ENCODE results near the gene FXR2.

The FXR2 gene

GRCh38 chr17:7548585-7549400, 65.9 kb downstream of the FXR2 start, which contains the start of gene TNFSF12:
Gene TNFSF12, plus strand, starts transcription at chr17:7549058. Its CDS starts 96 bp downstream, at chr17:7549154.
- DNase-seq (ENCODE audit: low read depth): peak; percentile 42

- no peak for DNase-seq (ENCODE audit: low read depth)
These were observed 69.8 kb downstream of the FXR2 start for GRCh38 chr17:7544911-7545310.
